Heart left ventricle (tissue), 16 donors: ENCODE measurements around the gene KIAA0930. TPM values are rescaled to one million over a fixed set of nuclear protein-coding genes. Genes with fewer than 3 reads are reported as not detected.
A peak's percentile ranks its signal among the peaks of the same experiment; 100 is the strongest.

Experiments
- ATAC-seq, 4 donors: fragments of 200-7000 bp; cut with Tn5 transposase; one replicate each; pipeline ENCODE4 v1.9.1; 2020 to 2022; ENCODE audit warnings: moderate library complexity in 4 of 4, mild to moderate bottlenecking in 3 of 4, moderate number of reproducible peaks in 1 of 4
- DNase-seq, 5 donors: peaks; one replicate each; pipeline ENCODE4 v3.0.0-alpha.2; 2020
- H3K27ac ChIP-seq, 12 donors: fragments of 200-600 bp; sonication (generic) in 4 of 12; one replicate each; pipeline versions ENCODE4 v1.5.0 to v1.8.0; 2016 to 2022; ENCODE audit warnings: mild to moderate bottlenecking in 2 of 12
- H3K27me3 ChIP-seq, 9 donors: fragments of 200-600 bp; sonication (generic) in 2 of 9; one replicate each; pipeline versions ENCODE4 v1.5.1 to v1.8.0; 2016 to 2022; ENCODE audit warnings: mild to moderate bottlenecking in 3 of 9
- H3K36me3 ChIP-seq, 9 donors: fragments of 200-600 bp; sonication (generic) in 2 of 9; one replicate each; pipeline versions ENCODE4 v1.5.0 to v1.8.0; 2018 to 2022; ENCODE audit warnings: mild to moderate bottlenecking in 2 of 9
- H3K4me1 ChIP-seq, 12 donors: fragments of 200-600 bp; sonication (generic) in 4 of 12; one replicate each; pipeline versions ENCODE4 v1.5.0 to v1.8.0; 2016 to 2022; ENCODE audit warnings: mild to moderate bottlenecking in 3 of 12
- H3K4me3 ChIP-seq, 12 donors: fragments of 200-600 bp; sonication (generic) in 4 of 12; one replicate each; pipeline versions ENCODE4 v1.5.0 to v1.8.0; 2017 to 2022; ENCODE audit warnings: mild to moderate bottlenecking in 9 of 12, moderate library complexity in 4 of 12
- H3K9me3 ChIP-seq, 12 donors: fragments of 200-600 bp; sonication (generic) in 4 of 12; one replicate each; pipeline versions ENCODE4 v1.5.0 to v1.8.0; 2016 to 2022; ENCODE audit warnings: mild to moderate bottlenecking in 1 of 12
- POLR2A ChIP-seq, 2 donors: fragments of 450-650 bp; IDR thresholded peaks; one replicate each; pipeline ENCODE4 v1.6.1; 2017; ENCODE audit warnings: antibody characterized with exemption in 2 of 2, mild to moderate bottlenecking in 2 of 2, moderate library complexity in 2 of 2
- WGBS, 4 donors: extraction: QIAGEN DNeasy Blood & Tissue Kit in 2 of 4; methylation state at CpG; one replicate each; pipeline versions ENCODE4 v1.1.5 to v1.1.7; 2013 to 2018; 5-methylcytosine and 5-hydroxymethylcytosine counted together
- intact Hi-C, 10 donors: fragments of 100-400 bp; cut with DNase I; formaldehyde crosslinking; loops; one replicate each; pipeline versions ENCODE4 v1.11.1 to v1.14.2; 2022
- polyA plus RNA-seq, 2 donors: library from polyadenylated mRNA; stranded (reverse); fragments of 200-250 nt; gene quantifications; one replicate each; pipeline ENCODE4 v1.2.3, GENCODE V29; 2013
- total RNA-seq, 9 donors: library from RNA; depleted of rRNA in 2 of 9; stranded (reverse); fragments of >200 nt in 2 of 9; fragmentation: NEBNext Ultra II Directional in 3 of 9; extraction: Animal tissue kit (Norgen Biotek cat#: 25700) in 3 of 9; gene quantifications; one replicate each; pipeline versions ENCODE4 v1.1.0 to v1.2.4, GENCODE V29; 2016 to 2023
- TF ChIP-seq, protein P1 (sequence below), 12 donors: fragments of 200-600 bp; sonication (generic) in 4 of 12; IDR thresholded peaks; one replicate each; pipeline versions ENCODE4 v1.5.0 to v1.8.0; 2018 to 2022; ENCODE audit warnings: antibody characterized with exemption in 12 of 12, mild to moderate bottlenecking in 5 of 12
- donor health status: ischemic (EF 13 %, LVEDD 7.1; RV severe dilation, severe dysfunction).
- donor health status: healthy with polysubstance abuse.
- donor health status: DM: no; HTN: yes; CAD: no.
- donor health status: DM: no; HTN: no; CAD: no.
- donor health status: ischemic (EF 25% LVEDD 6.9; RV normal size, moderate dysfunction).
- donor health status: ischemic (EF 25% LVEDD 5.7; RV mildly dilated, moderate dysfunction).
- donor health status: healthy.
- donor health status: DM: yes; HTN: yes; CAD: no.
- donor health status: ischemic (EF 35%, LVEDD 5.7; RV mildly dilated, moderate dysfunction).
- donor health status: nonischemic (EF 11% LVEDD 7.7; RV severe dilation, severe dysfunction).
- donor health status: DM: yes; HTN: yes; CAD: no.
- donor health status: PGD.
- donor health status: ischemic (EF 29% LVEDD 5.4; RV normal size, mild dysfunction).
- donor health status: nonischemic (EF 23%, LVEDD 6.1; RV moderate dilation, normal function).

Gene KIAA0930
- total and polyA plus RNA-seq, 11 donors: 8.5 to 67.1 (median 18.7) TPM

DNA sequence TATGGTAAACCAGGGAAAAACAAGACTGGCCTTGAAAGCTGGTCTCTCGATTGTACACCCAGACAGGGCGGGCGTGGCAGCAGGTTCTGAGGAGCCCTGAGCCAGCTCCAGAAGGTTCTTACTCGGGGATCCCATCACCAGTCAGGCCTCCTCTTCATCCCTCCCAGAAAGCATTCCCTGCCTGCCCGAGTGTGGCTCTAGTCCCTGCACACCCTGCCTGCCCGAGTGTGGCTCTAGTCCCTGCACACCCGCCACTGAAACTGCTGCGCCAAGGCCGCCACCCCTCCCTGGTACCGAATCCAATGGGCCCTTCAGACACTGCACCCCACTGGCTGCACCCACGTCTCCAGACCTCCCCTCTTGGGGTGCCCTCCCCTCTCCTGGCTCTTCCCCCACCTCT is 30.1 kb downstream of the KIAA0930 start:
- intact Hi-C loops: no loop called here
- Histone ChIP-seq H3K36me3 (peaks cover 0 to 33% (median 0%) of the 10 kb centered on the region in 9 donors), H3K27ac (no peak overlapping the region), H3K9me3 (no peaks in the 10 kb centered on the region), H3K4me1 (peaks cover 0 to 35% (median 17%) of the 10 kb centered on the region in 12 donors), H3K27me3 (no peaks in the 10 kb centered on the region), H3K4me3 (no peak overlapping the region)
- TF ChIP-seq, protein P1, sequence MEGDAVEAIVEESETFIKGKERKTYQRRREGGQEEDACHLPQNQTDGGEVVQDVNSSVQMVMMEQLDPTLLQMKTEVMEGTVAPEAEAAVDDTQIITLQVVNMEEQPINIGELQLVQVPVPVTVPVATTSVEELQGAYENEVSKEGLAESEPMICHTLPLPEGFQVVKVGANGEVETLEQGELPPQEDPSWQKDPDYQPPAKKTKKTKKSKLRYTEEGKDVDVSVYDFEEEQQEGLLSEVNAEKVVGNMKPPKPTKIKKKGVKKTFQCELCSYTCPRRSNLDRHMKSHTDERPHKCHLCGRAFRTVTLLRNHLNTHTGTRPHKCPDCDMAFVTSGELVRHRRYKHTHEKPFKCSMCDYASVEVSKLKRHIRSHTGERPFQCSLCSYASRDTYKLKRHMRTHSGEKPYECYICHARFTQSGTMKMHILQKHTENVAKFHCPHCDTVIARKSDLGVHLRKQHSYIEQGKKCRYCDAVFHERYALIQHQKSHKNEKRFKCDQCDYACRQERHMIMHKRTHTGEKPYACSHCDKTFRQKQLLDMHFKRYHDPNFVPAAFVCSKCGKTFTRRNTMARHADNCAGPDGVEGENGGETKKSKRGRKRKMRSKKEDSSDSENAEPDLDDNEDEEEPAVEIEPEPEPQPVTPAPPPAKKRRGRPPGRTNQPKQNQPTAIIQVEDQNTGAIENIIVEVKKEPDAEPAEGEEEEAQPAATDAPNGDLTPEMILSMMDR (IDR thresholded peaks at IDR 0.05): no peak
- TF ChIP-seq POLR2A (IDR thresholded peaks at IDR 0.05): no peak
- ATAC-seq: no peak
- 91 to 96% (median 92%) methylated on average over 11 of the region's 11 CpGs for WGBS, 4 donors
- peak in 1 of 5 donors; percentile 18 for DNase-seq

DNA sequence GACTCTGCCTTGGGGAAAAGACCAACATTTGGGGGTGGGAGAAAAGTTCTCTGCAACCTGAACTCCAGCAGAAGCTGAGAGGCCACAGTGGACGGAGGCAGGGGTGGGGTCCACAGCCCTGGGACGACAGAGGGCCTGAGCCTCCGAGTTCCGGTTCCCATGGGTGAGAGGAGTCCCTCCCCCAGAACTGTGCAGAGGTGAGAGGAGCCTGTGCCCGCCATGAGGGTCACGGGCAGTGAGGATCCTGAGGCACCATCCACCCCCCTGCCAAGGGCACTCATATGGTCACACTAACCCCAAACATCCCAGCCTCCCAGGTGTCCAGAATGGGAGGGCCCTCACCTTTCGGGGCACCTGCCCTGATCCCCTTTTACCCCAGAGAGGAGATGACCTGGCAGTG is 30.5 kb downstream of the KIAA0930 start:
- Histone ChIP-seq H3K36me3 (peaks cover 0 to 37% (median 0%) of the 10 kb centered on the region in 9 donors), H3K27me3 (no peaks in the 10 kb centered on the region), H3K4me1 (peaks cover 0 to 35% (median 17%) of the 10 kb centered on the region in 12 donors), H3K9me3 (no peaks in the 10 kb centered on the region), H3K27ac (no peak overlapping the region), H3K4me3 (no peak overlapping the region)
- WGBS, 4 donors: 88 to 97% (median 95%) methylated on average over 7 of the region's 7 CpGs
- no peak for TF ChIP-seq POLR2A (IDR thresholded peaks at IDR 0.05)
- TF ChIP-seq, protein P1 (IDR thresholded peaks at IDR 0.05): no peak
- intact Hi-C loops: no loop called here
- DNase-seq (peak in 1 of 5 donors; percentile 18), ATAC-seq (no peak)

DNA sequence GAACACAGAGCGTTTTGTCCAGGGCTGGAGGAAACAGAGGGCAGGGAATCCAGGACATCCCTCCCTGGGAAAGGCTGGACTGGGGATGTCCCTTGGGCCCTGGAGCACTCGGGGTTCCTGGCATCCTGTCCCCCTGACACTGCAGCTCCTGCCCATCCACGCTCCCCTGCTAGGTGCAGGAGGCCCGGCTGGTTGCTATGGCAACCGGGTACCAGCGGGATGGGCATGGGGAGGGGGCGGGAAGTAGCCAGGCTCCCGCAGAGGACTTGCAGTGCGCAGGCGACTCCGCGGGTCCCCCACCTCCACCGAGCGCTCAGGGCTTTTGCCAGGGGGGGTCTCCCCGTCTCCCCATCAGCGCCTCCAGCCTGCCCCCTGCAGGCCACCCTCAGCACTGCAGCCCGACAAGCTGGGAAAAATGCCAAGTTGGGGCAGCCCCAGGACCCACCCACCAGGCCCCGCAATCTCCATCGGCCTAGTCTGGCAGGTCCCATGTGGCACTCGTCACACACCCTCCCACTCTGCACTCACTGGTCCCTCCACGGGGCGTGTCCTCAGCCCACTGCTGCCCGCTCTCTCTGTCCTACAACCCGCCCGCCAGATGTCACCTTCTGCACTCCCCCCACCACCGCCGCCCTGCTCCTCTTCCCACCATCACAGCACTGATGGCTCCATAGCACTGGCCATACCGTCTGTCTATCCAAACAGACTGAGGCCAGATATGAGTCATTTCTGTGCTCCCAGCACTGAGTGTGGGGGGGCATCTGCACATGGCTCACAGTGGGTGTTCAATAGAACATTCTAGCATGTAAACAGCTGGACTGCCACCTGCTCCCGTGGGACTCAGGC is 31.5 kb downstream of the KIAA0930 start:
- Histone ChIP-seq H3K4me3 (no peak overlapping the region), H3K27ac (no peak overlapping the region), H3K27me3 (no peaks in the 10 kb centered on the region), H3K4me1 (peaks cover 0 to 30% (median 17%) of the 10 kb centered on the region in 12 donors), H3K36me3 (peaks cover 0 to 47% (median 0%) of the 10 kb centered on the region in 9 donors), H3K9me3 (no peaks in the 10 kb centered on the region)
- 50 to 57% (median 54%) methylated on average over 26 to 29 of the region's 29 CpGs for WGBS, 4 donors
- TF ChIP-seq, protein P1 (IDR thresholded peaks at IDR 0.05): peak; percentile 19 to 62 (median 45)
- no peak for TF ChIP-seq POLR2A (IDR thresholded peaks at IDR 0.05)
- intact Hi-C loops: no loop called here
- ATAC-seq (peak in 1 of 4 donors; percentile 5), DNase-seq (peak in 1 of 5 donors; percentile 33)

DNA sequence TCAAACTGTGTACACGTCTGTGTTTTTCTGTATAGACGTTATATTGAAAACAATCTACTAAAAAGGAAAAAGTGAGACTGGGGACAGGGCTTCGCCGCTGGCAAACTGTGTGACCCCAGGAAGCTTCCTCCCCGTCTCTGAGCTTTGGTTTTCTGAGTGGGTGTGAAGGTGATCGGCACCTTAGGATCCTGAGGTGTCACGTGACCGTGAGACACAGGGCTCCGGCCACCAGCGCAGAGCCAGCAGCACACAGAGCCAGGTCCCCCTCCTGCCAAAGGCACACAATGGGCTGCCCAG is 32.0 kb downstream of the KIAA0930 start:
- Histone ChIP-seq H3K4me3 (no peak overlapping the region), H3K36me3 (peaks cover 0 to 52% (median 0%) of the 10 kb centered on the region in 9 donors), H3K27me3 (no peaks in the 10 kb centered on the region), H3K4me1 (peaks cover 0 to 30% (median 17%) of the 10 kb centered on the region in 12 donors), H3K27ac (no peak overlapping the region), H3K9me3 (no peaks in the 10 kb centered on the region)
- DNase-seq (no peak), ATAC-seq (no peak)
- TF ChIP-seq, protein P1 (IDR thresholded peaks at IDR 0.05): no peak
- TF ChIP-seq POLR2A (IDR thresholded peaks at IDR 0.05): no peak
- WGBS, 4 donors: 84 to 91% (median 88%) methylated on average over 9 to 10 of the region's 10 CpGs
- intact Hi-C loops: no loop called here
